NCI-H524 treated with DMSO at 0.1 percent for 48 hours (cell line): ENCODE data around the gene RAN.
A peak's percentile ranks its signal among the peaks of the same experiment; 100 is the strongest.
"Not testable (repeated sequence)": the region's sequence is repeated elsewhere in the genome, so short reads cannot be mapped to it uniquely, and the experiment has no call there.

Experiments used
- DNase-seq: peaks from one replicate; lab custom pipeline; 2025; lab: John Stamatoyannopoulos, UW

The RAN gene

DNA sequence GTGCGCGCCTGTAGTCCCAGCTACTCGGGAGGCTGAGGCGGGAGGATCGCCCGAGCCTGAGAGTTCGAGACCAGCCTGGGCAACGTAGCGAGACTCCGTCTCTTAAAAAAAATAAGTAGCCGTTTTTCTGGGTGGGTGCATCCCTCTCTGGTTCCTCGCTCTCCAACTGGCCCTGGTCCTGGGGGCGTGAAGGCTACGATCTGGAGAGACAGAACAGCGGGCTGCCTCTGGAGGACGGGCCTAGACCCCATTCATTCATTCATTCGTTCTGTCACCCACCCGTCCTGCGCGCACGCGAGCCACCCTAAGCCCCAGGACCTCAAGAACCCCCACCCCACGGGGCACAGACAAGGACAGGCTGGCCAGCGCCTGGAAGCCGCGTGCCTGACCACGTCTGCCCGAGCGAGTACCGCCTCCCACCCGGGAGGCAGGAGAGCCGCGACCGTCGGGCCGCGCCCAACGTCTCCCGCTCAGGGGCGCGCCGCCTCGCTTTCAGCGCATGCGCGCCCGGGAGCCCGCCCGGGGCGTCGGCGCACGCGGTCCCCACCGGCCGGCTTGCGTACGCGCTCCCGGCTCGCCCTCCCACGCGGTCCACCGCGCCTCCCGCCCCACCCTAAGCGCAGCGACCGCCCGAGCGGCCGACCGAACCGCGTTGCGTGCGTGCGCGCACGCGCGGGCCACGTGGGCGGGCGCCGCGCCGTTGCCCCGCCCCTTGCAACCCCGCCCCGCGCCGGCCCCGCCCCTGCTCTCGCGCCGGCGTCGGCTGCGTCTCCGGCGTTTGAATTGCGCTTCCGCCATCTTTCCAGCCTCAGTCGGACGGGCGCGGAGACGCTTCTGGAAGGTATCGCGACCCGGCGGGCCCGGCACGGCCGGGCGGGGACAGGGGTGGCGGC lies at the start of gene RAN:
RAN (plus strand) TSS at position 781 of the 893 bp plus-strand sequence. CDS start 528 bp downstream, outside the sequence.
- peak; percentile 12 for DNase-seq

DNA sequence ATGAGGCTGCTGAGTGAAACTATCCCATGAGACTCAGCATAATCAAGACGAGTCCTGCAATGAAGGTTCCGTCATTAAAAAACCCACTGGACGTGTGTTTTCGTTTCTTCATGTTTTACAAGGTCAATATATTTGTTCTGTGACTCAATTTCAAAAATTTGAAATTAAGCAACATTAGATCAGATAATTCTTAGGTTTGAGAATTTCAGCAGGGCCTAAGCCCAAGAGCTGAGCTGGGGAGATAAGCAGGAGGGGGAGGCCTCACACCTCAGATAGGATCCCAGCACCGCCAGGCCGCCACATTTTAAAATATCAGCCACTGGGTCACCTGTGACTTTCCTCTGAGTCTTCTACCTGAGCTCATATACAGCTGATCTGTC lies 46.1 kb upstream of the RAN start:
- no peak for DNase-seq

- DNase-seq, result no peak
Measured at GRCh38 chr12:130826151-130826801, 45.6 kb upstream of the RAN start.

DNA sequence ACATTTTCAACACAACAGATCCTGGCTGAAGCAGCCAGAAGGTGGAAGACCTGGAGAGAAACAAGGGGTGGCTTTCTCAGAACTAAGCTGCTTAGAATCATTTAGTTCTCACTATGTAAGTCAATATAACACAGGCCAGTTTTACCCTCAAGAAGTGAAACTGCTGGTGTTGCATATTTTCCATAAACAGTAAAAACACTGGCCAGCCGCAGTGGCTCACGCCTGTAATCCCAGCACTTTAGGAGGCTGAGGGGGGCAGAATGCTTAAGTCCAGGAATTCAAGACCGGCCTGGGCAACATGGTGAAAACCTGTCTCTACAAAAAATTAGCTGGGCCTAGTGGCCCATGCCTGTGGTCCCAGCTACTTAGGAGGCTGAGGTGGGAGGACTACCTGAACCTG lies 44.4 kb upstream of the RAN start:
- no peak for DNase-seq

GRCh38 chr12:130828895-130829294 lies 43.0 kb upstream of the RAN start:
- DNase-seq, result no peak

- no peak for DNase-seq
Measured at GRCh38 chr12:130829391-130830245, 42.2 kb upstream of the RAN start.

GRCh38 chr12:130830246-130830551 lies 41.7 kb upstream of the RAN start:
- no peak for DNase-seq

DNA sequence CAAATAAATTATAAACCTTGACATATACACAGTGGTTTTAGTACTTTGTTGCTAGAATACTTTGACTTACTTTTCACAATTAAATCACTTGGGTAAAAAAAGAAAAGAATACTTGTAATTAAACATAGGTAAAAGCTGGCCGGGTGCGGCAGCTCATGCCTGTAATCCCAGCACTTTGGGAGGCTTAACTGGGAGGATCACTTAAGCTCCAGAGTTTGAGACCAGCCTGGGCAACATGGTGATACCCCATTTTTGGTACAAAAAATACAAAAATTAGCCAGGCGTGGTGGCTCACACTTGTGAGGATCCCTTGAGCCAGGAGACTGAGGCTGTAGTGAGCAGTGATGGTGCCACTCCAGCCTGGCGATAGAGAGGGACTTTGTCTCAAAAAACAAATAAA lies 40.6 kb upstream of the RAN start:
- no peak for DNase-seq

DNA sequence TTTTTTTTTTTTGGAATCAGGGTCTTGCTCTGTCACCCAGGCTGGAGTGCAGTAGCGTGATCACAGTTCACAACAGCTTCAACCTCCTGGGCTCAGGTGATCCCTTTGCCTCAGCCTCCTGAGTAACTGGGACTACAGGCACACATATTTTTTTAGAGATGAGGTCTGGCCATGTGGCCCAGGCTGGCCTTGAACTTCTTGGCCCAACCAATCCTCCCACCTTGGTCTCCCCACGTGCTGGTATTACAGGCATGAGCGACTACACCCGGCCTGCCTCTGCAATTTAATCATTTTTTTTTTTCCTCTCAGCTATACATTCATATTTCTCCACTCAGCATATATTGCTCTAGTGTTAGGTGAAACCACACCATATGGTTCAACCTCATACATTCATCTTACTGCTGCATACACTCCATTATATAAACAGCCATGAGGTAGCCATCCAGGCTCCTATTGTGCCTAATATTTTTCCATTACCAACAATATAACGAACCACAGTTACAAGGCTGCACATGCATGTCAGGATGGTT lies 39.9 kb upstream of the RAN start:
- no peak for DNase-seq

DNA sequence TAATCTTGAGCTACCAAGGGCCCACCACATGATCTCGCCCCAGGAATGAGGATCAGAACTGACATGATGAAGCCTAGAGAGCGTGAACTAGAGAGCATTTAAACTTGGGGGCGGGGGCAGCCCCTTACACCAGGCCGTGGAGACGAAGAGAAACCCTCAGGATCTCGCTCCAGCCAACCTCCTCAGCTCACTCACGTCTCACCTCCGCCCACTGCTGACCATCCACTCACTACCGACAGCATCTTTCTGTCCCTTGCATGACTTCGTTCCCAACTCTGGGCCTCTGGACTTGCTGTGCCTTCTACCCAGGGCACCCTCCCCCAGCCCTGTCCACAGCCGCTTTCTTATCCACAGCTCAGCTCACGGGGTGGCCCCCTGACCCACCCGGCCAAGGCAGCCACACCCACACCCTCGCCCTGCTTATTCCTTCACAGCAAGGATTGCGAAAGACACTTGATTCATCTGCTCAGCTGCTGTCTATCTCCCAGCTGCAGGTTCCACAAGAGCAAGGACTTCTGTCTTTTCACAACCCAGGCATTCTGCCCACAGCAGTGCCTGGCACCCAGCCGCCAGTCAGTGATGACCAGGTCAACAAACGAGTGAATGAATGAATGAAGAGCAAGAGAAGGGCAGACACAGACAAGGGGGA lies 39.2 kb upstream of the RAN start:
- no peak for DNase-seq

- no peak for DNase-seq
Measured at GRCh38 chr12:130835011-130835410, 36.9 kb upstream of the RAN start.

GRCh38 chr12:130835436-130835835 lies 36.4 kb upstream of the RAN start:
- DNase-seq, result no peak

DNA sequence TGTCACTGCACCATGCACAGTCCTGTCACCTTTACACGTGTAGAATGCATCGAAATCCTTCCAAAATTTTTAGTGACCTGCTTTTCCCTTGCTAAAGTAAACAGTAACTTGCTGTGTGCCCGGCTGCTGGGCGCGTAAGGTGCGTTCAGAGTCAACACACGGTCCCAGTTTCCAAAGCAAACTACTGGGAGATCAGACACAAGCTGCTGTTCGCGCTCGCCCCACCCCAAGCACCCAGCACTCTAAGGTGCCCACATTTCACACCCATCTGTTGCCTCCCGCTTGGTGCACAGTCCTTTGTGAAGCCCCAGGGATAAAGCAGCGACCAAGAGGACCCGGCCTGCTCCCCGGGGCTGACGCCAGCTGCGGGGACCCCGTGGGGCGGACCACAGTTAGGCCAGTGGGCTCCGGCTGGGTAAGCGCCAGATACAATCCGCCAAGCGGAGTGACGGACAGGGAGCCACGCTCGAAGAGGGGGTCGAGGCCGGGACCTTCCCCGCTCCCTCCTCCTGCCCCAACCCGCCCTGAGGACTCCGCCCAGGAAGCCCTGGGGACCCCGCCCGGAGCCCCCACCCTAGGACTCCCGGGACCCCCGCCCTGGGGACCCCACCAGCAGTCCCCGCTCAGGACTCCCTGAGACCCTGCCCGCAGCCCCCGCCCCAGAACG lies 33.4 kb upstream of the RAN start:
- DNase-seq, result peak; percentile 29

- peak; percentile 47 for DNase-seq
Measured at GRCh38 chr12:130838951-130839769, 32.7 kb upstream of the RAN start, which contains the start of gene STX2. TSS of gene STX2 (minus strand) at chr12:130839250. CDS start at chr12:130839099, 151 bp downstream.

GRCh38 chr12:130839770-130840404 lies 32.0 kb upstream of the RAN start:
- no peak for DNase-seq

- DNase-seq, result no peak
Measured at GRCh38 chr12:130846369-130846768, 25.5 kb upstream of the RAN start.

DNA sequence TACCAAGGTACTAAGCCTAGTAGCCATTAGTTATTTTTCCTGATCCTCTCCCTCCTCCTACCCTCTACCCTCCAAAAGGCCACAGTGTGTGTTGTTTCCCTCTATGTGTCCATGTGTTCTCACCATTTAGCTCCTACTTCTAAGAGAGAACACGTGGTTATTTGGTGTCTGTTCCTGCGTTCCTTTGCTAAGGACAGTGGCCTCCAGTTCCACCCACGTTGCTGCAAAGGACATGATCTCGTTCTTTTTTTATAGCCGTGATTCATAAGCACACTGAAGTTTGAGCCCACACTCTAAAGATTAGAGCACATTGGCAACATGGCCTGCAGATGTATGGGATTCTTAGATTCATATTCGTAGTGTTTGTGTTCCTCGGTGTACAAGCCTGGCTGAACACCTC lies 24.8 kb upstream of the RAN start:
- DNase-seq, result no peak

DNA sequence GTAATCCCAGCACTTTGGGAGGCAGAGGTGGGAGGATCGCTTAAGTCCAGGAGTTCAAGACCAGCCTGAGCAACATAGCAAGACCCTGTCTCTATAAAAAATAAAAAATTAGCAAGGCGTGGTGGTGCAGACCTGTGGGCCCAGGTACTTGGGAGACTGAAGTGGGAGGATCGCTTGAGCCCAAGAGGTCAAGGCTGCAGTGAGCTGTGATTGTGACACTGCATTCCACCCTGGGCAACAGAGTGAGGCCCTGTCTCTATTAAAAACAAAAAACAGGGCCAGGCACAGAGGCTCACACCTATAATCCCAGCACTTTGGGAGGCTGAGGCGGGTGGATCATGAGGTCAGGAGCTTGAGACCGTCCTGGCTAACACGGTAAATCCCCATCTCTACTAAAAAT lies 23.8 kb upstream of the RAN start:
- not testable (repeated sequence) for DNase-seq

DNA sequence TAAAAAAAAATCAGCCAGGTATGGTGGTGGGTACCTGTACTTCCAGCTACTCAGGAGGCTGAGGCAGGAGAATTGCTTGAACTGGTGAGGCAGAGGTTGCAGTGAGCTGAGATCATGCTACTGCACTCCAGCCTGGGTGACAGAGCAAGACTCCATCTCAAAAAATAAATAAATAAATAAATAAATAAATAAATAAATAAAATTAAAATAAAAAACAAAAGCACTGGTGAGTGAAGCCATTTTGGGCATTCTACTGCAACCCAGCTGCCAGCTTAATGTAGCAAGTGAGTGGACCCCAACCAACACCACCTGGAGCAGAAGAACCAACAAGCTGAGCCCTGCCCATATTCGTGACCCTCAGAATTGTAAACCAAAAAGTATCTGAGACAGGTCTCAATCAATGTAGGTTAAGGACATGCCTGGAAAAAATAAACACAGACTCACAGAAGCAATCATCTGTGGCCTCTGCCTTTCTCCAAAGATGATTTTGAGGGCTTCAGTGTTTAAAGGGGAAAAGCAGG lies 23.0 kb upstream of the RAN start:
- DNase-seq, result not testable (repeated sequence)
